HG03469 (cell line): ENCODE measurements around the gene GCH1.
"Not testable (repeated sequence)": the region's sequence is repeated elsewhere in the genome, so short reads cannot be mapped to it uniquely, and the experiment has no call there.

Experiments used
- ATAC-seq: cut with Tn5 transposase; IDR thresholded peaks from one replicate; pipeline ENCODE4 v1.9.1; 2021; ENCODE audit warnings: mild to moderate bottlenecking, moderate library complexity, moderate number of reproducible peaks; ENCODE audit not compliant: unreplicated experiment

GCH1 gene

DNA sequence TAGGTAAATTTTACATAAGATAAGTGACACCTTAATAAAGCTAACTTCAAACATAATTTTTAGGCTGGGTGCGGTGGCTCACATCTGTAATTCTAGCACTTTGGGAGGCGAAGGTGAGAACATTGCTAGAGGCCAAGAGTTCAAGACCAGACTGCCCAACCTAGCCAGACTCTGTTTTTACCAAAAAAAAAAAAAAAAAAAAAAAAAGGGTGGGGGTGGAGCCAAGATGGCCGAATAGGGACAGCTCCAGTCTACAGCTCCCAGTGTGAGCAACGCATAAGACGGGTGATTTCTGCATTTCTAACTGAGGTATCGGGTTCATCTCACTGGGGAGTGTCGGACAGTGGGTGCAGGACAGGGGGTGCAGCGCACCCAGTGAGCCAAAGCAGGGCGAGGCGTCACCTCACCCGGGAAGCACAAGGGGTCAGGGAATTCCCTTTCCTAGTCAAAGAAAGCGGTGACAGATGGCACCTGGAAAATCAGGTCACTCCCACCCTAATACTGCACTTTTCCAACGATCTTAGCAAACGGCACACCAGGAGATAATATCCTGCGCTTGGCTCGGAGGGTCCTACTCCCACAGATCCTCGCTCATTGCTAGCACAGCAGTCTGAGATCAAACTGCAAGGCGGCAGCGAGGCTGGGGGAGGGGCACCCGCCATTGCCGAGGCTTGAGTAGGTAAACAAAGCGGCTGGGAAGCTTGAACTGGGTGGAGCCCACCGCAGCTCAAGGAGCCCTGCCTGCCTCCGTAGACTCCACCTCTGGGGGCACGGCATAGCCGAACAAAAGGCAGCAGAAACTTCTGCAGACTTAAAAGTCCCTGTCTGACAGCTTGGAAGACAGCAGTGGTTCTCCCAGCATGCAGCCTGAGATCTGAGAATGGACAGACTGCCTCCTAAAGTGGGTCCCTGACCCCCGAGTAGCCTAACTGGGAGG, 32.2 kb downstream of the GCH1 start:
- not testable (repeated sequence) for ATAC-seq

DNA sequence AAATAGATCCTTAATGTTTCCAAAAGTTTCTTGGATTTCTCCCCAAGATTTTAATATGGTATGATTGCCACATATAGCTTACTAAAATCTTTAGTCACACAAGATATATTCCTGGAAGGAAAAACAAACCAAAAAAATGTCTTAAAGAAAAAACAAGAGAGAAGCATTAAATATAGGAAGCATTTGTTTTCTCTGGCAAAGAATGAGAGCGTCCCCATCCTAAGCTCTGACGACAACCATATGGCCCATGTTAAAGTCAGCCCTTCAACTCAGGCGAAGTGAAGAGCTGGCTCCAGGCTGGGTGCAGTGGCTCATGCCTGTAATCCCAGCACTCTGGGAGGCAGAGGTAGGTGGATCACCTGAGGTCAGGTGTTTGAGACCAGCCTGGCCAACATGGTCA, 35.6 kb downstream of the GCH1 start:
- ATAC-seq = no peak

DNA sequence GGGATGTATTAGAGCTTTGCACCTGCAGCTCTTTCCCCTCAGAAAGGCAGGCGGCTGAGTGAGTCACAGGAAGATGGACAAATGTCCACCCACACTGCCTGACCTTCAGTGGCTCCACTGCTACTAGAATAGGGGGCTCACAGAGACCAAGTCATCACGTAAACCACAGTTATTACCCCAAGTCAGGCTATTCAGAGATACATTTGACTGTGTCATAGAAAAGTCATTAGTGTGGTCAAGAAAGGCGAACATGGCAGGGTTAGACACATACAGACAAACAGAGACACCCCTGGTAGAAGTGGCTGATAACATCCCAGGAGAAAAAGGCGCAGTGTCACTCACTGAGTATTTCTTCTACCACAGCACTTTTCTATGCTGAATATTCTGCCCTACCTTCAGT, 36.0 kb downstream of the GCH1 start:
- no peak for ATAC-seq

DNA sequence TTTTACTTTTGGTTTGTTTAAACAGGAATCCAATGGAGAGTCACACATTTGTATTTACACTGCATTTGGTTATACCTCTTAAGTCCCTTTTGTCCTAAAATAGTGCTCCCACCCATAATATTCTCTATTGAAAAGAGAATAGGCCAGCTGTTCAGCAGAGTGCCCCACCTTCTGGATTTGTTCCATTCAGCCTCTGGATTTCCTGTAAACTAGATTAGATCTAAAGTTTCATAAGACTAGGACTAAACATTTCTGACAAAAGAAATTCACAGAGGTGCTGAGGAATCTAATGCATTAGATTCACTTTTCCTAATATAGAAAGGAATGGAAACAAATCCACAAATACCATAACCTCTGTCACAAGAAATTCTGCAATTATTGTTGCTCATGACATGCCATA, 38.1 kb downstream of the GCH1 start:
- no peak for ATAC-seq

DNA sequence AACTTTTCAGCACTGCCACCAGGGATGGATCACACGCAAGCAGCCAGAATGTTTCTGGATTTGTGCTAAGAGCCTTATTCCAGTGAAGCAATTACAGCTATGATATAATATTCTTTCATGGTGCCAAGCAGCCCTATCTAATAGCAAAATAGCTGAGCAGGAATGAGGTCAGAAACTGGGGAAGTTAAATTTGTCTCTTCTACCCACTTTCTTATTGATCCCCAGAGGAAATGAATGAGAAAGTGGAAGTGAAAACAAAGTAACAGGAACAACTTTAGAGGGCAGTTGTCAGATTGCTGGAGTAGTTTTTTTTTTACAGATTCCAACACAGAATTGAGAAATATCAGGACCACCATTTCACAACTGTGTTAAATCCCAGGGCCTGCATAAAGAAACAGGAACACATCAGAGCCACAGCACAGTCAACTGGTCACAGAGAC, 44.8 kb downstream of the GCH1 start:
- no peak for ATAC-seq

DNA sequence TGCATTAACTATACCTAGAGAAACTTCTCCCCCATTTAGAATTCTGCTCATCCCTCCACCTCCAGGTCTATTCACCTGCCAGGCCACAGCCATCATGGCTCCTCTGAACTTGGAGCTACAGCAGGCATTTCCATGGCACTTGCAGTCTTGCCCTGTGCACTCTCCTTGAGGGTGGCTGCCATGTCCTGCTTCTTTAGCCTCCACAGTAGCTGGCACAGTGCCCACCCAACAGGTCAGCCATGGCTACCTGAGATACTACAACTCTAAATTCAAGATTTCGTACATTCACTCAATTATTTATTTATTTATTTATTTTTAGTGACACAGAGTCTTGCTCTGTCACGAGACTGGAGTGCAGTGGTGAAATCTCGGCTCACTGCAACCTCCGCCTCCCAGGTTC, 46.5 kb downstream of the GCH1 start:
- no peak for ATAC-seq

DNA sequence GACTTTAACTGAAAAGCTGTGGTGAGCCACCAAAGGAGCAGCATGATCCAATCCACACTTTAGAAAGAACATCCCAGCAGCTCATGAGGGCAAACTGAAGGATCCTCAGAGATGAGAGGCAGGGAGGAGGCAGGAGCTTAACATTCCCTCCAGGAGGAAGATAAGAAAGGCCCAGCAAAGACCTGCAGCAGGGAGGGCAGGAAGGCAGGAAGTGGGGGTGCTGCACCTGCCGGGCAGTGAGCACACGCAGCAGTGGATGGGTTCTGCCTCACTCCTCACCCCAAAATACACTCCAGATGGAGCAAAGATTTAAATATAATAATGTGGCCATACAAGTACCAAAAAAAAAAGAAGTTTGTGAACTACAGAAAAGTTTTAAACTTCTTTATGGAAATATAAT, 48.4 kb downstream of the GCH1 start:
- no peak for ATAC-seq

DNA sequence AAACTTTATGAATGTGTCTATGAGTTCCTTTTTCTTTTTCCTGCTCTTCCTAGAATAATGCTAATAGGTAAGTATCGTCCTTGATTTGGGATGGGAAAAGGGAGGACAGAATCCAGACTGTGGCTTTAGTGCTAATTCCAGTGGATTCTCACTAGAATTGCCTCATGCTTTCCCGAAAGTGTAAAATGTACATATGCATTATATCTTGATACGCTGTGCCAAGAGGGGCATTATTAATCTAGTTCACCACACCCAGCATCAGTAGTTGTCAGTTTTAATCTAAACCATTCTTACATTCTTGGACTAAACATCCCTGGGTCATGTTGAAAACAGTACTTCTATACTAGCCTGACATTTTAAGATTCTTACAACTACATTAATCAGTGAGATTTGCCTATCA, 49.3 kb downstream of the GCH1 start:
- ATAC-seq = no peak

DNA sequence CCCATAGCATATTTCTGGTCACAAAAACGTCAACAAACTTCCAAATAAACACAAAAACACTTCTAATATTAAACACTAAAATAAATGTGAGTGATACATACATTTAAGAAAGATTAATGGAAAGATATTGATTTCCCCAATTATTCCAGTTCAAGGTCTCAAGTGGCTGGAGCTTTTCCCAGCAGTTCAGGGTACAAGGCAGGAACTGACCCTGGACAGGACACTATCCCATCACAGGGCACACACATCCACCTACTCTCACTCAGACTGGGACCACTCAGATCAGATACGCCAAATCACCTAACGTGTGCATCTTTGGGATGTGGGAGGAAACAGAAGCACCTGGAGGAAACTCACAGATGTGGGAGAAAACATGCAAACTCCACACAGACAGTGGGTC, 50.4 kb downstream of the GCH1 start:
- ATAC-seq = no peak

DNA sequence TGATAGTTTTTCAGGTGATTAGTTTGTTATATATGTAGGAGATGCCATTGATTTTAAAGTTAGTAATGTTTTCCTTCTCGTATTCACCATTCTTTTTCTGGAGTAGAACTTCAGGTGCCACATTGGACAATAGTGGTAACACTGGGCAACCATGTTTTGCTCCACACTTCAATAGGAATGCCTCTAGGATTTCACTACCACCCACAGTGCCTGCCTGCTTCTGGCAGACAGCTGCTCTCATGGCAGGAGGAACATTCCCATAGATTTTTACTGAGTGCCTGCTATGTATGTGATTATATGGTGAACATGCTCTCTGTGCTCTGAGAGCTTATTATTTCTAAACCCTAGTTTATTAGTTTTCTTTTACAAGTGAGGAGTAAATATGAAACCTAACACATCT, 53.7 kb downstream of the GCH1 start:
- no peak for ATAC-seq

DNA sequence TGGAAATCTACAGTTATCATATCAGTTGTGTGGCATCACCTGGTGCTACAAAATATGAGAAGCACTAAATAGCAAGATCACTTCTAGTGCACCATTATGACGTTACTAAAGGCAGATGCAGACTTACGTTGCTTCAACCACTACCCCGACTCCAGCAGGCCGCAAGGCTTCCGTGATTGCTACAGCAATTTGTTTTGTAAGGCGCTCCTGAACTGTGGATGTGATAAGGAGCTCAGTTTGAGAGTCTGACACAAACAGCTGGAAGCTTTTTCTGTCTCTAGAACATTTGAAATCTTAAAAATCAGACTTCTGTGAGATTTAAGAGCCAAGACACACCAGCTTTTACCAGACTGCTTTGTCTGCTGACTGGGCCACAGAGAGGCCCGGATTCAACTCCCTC, 57.0 kb downstream of the GCH1 start:
- ATAC-seq = no peak

DNA sequence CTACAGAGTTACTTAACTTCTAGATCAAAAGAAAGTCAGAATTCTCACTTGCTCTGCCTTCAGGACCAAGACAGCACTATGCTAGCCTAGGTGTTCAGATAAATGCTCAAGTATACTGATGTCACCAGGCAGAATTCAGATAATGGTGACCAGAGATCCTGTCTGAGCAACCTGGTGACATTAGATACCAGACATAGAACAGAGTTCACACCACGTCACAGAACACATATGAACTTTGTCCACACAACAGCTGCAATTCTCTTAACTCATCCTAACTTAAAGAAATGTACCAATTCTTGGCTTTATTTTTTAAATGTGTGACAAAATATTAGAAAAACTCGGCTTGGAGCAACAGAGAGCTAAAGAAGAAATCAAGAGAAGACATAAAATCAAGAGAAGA, 58.1 kb downstream of the GCH1 start:
- no peak for ATAC-seq

DNA sequence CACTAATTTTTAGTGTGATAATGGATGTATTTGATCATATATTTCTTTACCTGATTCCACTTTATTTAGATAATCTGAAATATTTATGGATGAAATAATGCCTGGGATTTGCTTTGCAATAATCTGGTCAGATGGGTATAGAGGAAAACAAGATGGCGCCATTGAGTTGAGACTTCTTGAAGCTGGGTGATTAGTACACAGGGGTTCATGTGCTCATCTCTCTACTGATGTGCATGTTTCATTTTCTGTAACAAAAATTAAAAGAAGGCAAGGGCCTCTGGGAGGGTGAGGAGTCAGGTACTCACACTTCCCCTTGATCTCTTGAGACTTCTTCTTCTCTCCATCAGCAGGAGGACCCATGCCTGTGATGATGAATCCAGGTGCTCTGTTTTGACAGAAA, 61.8 kb downstream of the GCH1 start:
- ATAC-seq = no peak

DNA sequence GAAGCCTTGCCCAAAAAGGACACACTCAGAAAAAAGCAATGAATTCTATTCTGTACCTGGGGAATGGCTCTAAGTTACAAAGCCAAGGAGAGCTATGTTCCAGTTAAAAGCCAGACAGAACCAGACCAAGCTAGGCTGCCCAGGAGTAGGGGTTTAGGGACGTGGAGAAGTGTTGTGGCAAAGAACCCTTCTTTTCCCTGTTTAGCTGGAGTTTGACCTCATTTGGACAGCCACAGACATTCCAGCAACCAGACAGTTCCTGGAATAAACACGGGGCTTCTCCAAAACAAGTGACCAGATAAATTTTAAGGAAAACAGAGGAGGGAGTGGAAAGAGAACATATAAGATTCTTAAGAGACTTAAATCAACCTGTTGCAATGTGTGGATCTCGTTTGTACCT, 62.3 kb downstream of the GCH1 start:
- ATAC-seq = no peak

DNA sequence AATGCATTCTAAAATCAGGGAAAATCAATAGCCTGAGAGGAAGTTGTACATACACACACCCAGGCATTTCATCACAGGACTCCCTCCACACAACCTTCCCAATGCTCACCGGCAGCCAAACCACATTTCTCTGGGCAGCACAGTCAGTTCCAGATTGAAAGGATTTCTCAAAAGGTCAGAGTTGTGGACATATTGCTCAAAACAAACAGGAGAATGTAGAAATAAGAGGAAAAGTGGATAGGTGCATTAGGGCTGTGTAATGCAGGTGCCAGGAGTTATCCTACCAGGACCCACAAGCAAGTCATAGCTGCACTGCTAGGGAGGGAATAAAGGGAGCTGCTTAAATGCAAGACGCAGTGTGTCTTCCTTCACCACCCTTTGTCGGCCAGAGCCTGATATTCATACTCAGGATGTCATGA, 62.9 kb downstream of the GCH1 start:
- ATAC-seq = no peak

DNA sequence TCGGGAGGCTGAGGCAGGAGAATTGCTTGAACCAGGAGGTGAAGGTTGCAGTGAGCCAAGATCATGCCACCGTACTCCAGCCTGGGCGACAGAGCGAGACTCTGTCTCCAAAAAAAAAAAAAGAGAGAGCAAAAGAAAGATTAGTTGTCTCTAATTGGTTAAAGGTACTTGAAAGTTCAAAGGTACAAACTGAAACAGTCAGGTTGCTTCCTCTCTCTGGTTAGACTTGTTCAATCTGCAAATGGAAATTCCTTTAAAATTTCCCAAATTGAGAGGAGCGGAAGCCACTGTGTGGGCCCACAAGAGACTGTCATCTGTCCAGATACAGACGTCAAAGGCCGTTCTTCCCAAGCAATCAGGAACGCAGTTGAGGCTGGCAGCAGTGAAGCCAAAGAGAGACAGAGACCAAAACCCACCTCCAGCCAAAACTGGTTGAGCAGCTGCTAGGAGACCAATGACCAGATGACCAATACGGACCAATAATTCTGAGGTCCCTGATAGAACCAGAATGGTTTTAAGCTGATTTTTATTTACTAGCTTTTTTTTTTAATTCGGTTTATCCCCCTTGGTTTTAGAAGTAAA, 63.6 kb downstream of the GCH1 start:
- ATAC-seq = no peak

DNA sequence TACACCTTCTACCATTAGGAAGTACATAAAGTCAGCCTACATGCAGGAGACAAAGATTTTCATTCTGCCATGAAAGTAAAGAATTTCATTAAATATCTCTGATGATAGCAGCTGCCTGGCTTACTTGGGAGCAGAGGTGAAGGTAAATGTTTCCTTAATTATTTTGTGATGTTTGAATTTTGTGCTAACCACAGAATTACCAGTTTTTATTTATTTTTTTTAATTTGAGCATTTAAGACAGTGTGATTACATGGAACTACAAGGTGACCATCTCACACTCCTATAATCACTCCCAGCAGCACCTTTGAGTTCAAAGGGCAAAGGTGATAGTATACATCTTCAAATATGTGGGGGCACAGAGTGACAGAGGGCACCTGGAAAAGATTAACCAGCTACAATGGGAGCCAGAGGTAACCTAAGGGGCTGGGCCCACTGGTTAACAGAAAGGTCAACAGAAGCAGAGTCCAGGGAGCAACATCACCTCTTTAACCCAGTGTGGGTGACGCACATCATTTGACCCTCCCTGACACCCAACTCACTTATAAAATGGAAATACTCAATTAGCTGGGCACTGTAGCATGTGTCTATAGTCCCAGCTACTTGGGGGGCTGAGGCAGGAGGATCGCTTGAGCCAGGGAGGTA, 65.0 kb downstream of the GCH1 start:
- ATAC-seq = no peak

DNA sequence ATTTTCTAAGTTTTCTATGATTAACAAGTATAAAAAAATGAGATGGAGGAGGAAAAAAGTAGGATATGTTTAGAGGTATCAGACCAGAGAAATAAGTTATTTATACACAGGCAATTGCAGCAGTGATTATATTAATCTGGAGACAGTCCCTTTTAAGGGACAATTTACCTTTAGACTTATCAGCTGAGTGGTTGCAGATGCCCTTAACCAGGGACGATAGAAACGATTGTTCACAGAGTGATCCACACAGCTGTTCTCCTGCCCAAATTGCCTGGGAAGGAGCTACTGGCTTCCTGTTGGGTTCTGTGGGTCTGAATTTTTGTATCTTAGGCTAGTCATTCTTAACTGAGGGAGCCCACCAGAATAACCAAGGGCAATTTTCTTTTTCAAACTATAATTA, 66.4 kb downstream of the GCH1 start:
- no peak for ATAC-seq

DNA sequence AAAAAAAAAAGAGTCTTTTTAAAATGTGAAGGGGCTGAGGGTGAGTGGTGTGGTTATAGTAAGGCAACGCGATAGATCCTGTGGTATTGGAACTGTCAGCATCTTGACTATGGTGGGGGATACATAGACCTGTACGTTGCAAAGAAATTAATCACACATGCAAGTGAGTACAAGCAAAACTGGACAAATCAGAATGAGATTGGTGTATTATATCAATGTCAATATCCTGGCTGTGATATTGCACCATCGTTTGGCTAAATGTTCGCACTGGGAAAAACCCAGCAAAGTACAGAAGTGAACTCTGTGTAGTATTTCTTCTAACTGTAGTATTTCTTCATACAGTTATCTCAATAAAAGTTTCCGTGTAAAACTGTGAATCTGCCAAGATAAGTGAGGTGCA, 67.9 kb downstream of the GCH1 start:
- no peak for ATAC-seq

DNA sequence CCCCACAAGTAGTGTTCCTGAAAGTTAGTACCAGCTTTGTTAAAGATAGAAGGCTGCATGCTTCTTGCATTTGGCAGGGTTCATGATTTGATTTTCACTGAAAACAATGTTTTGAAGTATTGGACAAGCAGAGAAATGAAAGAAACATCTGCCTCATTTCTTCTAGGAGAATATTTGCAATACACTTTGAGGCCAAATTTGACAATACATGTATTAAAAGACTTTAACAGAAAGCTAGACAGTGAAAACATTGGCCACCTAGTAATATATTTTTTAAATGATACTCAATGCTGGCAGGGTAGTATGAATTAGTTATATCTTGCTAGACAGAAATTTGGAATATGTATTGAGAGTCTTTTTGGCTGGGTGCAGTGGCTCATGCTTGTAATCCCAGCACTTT, 68.5 kb downstream of the GCH1 start:
- ATAC-seq = no peak

DNA sequence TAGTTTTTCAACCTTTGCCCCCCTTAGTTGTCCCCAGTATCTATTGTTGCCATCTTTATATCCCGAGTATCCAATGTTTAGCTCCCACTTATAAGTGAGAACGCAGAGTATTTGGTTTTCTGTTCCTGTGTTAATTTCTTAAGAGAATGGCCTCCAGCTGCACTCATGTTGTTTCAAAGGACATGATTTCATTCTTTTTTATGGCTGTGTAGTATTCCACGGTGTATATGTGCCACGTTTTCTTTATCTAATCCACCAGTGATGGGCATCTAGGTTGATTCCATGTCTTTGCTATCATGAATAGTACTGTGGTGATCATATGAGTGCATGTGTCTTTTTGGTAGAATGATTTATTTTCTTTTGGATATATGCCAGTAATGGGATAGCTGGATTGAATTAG, 72.0 kb downstream of the GCH1 start:
- no peak for ATAC-seq
